ENCODE results near the gene STK24.
"Not testable (repeated sequence)": the region's sequence is repeated elsewhere in the genome, so short reads cannot be mapped to it uniquely, and the experiment has no call there.

STK24 gene

DNA sequence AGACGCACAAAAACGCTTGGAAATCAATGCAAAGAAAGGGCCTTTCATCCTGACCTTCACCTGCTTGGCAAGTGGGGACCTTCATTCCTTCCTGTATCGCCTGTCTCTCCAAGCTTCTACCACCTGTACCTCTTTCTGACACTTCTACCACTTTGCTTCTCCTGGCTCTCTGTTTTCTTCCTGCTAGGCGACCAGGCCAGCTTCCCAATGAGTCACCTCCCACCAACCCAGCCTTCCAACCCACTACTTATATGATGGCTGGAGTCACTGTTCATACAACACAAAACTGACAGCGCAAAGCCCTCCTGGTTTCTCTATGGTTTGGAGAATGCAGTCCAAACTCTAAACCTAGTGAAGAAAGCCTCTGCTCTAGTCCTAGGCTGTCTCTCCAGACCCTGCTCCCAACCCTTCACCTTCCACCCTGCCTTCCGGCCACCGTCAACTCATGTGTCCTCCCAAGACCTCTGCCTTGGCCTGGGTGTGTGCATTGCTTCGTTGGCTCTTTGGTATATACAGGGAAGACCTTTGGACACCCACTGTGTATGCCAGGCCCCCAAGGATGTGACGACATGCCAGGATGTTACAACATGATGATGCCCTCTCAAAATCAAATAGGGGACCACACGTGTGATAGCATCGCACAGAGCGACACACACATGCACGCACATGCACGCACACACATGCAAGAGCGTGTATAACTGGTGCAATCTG lies 148.5 kb downstream of the STK24 start:
- no peak for DNase-seq

DNA sequence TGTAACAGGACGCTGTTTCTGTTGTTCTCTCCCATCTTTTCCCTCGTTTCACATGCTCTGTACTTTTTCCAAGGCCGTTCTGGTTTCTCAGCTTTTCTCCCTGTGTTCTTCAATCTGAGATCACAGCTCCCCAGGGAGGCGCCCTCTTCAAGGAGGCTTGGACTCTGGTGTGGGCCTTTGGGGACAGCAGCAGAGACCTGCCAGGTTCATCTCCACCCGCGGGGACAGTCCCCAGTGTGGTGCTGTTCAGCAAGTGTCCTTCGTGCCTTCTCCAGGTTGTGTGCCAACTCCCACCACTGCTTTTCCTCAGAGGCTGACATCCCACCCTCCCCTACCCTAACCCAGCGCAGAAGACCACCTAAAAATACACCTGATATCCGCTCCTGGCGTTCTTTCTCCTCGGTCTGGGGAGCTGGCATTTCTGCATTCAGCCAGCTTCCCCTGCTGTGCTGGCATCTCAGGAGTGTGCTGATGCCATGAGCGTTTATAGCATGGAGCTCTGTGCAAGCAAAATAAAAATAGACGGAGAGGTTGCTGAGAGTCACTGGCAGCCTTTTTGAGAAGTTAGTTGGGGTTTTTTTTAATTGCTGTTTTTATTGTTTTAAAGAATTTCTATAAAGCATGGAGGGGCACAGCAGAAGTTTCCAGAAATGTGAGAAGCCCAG lies 149.4 kb downstream of the STK24 start:
- DNase-seq, result no peak

DNA sequence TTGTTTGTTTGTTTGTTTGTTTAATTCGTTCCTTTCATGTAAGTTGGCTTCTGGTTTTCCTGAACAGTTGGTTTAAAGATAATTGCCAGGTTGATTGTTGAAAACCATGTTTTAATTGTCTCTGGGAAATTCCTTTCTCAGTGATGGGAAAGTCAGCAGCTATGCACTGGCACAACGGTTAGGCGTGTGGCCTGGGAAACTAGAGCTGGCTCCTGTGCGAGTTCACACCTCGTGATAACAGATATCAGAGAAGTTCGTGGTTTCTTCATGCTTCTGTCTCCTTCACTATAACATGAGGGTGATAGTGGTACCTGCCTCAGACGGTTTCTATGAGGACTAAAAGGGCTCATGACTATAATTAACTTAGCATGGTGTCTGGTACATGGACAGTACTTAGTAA lies 153.5 kb downstream of the STK24 start:
- DNase-seq, result no peak

DNA sequence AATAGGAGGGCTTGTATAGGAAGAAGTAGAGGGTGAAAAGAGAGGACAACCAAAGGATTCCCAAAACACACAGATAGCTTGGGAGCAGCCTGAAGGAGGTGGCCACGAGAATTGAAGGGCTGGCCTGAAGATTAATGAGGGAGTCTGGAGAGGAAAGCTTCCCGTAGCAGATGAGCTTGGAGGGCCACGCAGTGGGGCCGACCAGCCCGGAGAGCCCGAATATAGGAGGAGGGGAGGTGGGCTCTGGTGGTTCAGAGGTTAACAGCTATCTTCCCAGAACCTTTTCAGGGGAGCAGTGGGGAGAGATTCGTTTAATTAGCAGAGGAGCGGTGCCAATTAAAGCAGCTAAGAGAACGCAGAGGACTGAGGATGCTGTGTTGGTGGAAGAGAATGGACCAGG lies 154.9 kb downstream of the STK24 start:
- DNase-seq, result no peak

DNA sequence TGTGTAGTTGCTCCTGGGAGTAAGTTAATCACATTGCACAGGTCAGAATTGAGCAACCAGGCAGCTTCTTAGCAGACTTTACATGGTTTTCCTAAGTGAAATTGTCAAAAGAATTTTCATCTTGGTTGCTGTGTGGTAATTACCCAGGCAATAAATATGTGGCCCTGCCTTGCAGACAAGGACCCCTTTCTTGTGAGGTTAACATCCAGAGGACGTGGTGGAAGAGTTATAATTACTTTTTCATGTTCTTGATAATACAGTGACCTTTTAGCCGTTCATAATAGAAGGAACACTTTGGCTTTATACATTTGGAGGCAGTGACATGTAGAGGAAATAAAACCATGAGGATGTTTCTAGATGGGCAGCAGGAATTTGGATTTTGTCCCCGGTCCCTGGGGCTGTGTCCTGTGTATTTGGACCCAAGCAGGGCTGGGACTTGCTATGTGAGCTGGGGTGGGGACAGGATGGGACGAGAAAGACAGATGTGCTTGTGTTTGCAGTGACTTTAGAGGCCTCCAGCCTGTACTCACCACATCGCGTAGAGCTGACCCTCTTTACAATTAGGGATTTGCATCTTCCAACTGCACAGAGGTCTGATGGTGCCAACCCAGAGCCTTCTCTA lies 156.2 kb downstream of the STK24 start:
- no peak for DNase-seq

DNA sequence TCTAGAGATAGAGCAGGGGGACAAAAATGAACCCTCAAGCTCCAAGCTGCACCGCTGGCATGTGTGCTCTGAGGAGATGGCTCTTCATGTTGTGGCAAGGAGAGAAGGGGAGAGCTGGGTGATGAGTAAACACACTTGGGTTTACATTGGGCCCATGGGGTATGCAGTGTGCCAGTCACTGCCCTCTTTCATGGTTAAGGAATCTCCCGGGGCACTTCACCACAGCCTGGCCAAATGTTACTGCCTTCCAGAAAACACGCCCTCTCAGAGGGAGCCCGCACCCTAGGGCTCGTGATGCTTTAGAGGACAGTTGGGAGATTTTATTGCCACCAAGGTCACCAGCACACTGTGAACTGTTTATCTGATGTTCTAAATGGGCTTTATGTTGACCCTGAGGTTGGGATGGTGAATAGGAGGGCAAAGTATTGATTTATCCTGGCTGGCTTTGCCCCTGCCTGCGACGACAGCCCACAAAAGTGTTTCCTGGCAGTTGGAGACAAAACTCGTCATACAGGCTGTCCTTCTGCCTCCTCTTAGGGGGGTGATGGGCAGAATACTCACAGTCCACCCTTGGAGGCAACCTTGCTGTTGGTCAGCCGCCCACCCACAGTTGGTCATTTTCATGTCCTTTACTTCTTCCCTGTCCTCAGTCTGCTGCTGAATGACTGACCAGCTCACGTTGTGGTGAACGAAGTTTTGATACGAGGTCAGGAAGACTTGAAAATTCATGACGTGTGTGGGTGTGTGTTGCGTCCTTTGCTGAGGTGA lies 156.9 kb downstream of the STK24 start:
- DNase-seq, result no peak

DNA sequence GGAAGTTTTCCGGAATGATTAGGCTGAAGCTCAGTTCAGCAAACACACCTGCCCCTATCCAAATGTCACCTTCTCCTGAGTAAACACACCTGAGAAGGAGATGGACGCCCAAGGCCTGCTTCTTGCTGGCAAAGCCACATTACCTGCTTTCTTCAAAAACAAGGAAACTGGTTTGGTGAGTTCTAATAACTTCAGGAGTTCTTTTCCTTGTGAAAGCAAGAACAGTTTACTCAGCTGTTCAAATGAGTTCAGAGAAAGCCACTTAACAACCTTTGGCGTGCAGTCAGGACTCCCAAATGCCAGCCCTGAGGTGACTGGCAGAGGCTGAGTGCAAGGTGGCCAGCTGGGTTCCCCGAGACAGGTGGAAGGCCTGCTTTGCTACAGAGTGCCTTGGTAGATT lies 160.5 kb downstream of the STK24 start:
- no peak for DNase-seq

DNA sequence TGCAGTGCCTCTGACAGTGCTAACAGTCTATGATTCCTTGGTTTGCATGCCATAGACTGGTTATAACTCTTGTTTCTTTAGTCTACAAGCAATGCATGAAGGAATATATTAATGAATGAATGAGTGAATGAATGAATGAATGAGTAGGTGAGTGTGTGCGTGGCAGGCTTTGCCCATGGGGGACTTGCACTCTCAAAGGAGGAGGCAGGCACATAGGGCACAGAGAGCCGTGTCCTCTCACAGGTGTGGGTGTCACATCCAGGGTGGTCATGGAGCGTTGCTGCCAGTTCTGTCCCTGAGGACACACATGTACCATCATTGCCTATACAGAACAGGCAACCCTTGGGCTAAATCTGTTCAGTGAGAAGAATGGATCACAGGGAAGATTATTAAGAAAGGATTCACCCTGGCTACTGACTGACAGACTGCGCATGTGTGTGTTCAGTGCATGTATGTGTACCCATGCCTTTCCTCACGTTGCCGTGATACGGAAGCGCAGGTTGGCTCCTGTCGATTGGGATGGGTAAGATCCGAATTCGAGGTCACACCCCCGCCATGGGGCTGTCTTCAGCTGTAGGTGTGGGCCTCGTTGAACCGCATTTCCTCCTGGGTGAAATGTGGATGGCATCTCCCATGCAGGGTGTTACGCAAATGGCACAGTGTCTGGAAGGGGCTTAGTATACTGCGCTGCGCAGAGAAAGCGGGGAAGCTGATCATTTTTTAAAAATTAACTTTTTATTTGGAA lies 161.4 kb downstream of the STK24 start:
- DNase-seq, result no peak

DNA sequence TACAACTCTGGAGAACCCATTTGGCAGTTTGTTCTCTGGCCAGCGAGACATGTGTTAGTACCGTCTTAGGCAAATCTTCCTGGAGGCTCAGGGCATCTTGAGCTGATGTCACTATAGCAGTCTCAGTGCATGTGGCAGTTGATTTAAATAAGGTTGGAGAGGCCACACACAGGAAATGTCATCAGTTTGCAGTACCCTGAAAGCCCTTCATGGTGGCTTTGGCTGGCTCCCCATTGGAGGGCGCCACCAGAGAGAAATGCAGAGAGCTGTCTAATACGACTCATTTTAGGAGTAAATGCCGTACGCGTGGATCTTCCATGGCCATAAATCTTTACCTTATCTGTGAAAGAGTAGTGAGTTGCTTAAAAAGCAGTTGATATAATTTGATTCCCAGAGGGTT lies 163.1 kb downstream of the STK24 start:
- DNase-seq, result no peak

DNA sequence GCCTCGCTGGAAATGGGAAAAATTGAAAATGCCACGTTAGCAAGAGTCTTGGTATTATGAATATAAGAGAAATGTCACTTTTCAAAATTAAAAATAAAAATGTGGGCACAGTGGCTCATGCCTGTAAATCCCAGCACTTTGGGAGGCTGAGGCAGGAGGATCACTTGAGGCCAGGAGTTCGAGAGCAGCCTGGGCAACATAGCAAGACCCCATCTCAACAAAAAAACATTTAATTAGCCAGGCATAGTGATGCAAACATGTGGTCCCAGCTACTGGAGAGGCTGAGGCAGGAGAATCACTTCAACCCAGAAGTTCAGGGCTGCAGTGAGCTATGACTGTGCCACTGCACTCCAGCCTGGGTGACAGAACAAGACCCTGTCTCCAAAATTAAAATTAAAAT lies 163.6 kb downstream of the STK24 start:
- not testable (repeated sequence) for DNase-seq

DNA sequence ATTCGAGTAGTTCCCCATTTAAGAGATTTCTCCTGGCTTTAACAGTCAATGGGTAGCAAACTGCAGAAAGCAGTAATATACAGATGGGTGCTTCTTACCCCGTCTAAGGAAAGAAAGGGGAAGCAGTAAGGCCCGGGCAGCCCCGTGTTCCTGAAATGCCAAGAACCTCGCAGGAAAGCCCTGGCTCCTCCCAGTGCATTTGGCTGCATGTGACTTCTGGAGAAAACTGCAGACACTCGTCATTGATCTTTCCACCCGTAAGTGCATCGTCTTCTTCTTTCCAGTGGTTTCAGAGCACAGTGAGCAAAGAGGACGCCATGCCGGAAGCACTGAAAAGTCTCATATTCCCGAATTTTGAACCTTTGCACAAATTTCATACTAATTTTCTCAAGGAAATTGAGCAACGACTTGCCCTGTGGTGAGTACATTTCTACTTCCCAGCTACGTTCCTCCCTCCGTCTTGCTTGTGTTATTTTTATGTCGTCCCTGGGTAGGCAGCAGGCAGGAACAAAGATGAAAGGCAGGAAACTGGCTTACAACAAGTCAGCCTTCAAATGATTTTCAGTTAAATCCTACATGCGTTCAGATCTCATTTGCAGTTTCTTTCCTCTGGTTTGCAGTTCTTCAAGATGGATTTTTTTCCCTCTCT lies 165.2 kb downstream of the STK24 start:
- no peak for DNase-seq

DNA sequence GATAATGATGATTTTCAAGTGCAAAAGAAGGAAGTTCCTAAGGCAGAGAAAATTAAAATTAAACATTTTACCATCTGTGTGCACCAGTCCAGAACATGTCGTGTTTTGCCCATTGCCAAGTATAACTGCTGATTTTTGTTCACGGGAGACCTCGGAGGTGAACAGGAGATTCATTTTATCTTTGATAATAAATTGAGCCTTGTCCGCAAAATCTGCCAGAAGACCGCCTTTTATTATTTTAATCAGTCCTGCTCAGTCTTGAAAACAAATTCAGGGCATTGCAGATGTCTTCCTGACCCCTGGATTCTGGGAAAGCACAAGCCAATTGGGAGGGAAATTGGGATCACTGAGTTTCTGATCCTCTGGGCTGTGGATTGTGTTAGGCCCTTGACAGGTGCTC lies 165.9 kb downstream of the STK24 start:
- no peak for DNase-seq

DNA sequence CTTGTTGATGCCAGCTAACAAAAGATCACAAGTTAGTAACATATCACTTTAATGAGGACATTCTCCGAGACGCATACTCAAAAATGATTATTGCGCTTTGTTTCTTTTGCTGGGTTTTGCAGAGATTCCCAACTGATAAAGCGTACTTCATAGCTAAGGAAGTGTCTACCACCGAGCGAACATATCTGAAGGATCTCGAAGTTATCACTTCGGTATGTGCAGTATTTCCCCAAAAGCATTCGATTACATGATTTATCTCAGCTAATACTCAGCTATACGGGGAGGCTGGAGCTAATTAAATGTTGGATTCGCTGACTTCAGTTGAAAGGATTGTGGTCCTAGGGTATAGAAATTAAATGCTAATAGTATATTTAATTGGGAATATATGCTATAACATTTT lies 166.3 kb downstream of the STK24 start:
- DNase-seq, result no peak

DNA sequence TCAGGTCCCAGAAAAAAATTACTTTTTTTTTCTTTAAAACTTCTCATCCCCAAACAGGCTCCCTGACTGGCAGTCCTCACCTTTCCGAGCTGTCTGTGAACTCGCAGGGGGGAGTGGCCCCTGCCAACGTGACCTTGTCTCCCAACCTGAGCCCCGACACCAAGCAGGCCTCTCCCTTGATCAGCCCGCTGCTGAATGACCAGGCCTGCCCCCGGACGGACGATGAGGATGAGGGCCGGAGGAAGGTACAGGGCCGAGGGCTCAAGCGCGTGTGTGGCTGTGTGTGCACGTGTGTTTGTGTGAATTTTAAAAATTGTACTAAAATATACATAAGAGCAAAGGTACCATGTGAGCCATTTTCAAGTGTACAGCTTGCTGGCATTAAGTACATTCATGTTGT lies 167.6 kb downstream of the STK24 start:
- DNase-seq, result no peak

DNA sequence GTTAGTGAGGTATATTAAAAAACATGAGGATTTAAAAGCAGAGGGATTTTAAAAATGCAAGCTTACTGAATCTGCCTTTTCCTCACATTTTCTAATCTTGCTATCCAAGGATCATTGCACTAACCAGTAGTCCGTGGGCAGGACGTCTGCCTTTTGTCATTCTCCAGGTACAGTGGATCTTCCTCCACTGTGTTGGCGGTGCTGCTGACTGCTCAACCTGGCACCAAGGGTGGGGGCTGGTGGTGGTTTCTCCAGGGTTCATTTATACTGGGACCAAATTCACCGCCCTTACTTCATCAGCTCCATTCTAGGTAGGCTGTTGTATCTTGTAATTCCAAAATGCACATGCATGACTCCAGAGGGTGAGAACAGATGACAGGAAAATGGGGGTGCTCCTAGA lies 169.3 kb downstream of the STK24 start:
- no peak for DNase-seq

DNA sequence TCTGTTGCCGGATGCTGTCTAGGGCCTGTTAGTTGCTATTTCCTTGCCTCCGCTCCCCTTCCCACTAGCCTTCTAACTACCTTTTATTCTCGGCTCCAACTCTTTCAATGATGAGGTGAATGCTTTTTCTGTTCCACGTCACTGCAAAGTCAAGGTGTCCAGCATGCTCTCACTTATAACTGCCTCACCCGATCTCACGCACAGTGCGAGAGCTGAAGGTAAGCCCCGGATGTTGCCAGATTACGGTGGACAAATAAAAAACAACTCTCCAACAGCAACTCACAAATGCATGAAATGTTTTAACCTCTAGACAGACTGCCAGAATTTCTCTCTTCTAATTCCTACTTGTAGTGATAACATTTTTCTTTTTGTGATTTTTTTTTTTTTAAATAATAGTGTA lies 169.9 kb downstream of the STK24 start:
- no peak for DNase-seq

DNA sequence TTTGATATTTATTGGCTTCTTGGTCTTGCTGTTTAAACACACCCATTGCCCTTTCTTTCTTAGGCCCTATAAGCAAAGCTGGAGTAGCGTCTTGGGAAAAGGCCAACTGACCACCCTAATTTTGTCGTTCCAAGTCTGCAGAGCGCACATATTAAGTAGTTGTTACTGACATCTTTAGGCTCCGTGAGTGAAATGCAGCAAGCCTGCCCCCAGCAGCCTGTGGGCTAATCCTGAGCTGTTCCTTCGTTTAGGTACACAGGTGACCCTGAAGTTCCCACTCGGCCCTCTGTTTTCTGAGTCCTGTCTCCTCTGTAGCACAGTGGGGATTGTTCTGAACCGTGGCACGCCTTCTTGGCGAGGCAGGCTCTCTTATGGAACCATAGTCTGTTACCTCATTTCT lies 170.5 kb downstream of the STK24 start:
- no peak for DNase-seq

DNA sequence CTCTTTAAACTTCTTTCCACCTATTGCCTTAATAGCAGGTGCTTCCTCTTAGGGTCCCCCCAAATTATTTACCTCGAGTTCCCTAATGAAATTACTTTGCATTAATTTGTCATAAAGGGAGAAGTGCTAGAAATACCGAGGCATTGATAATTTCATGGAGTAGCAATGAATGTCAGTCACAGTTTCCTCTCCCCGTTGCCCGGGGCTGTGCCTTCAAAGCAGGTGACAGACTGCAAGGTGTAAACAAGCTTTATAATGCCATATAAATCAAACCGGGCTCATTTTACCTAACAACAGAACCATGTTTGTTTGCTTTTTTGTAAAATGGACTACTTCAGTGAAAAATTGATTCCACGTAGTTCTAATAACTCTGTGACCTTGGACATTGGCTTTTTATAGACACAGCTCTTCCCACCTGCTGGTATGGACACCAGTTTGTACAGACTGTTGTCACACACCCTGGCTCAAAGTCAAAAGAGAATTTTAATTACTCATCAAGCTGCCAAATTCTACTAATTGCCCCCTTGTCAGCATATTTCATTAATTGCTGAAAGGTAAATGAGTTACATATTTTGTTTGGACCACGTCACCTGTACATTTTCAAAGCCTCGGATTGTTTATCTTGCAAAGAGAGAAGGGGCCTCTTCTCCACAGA lies 171.1 kb downstream of the STK24 start:
- DNase-seq, result no peak

DNA sequence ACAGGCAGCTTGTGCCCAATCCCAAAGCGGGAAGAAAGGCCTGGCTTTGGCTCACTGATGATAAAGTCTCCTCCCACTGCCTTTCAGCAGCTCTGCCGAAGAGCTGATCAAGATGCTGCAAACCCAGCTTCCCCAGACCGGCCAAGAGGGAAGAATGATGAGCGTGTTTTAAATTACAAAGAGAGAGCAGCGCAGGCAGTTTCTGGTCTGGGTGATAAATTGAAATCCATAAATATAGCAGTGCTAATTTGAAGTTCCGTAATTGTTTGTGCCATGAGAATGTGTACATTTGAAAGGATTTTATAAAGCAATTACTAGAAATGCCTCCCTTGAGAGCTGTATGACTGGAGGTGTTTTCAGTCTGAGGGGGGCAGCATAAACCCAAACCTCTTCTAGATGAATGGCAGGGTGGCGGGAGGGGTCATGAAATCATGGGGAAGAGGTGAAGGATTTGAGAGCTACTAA lies 171.8 kb downstream of the STK24 start:
- peak; percentile 84 for DNase-seq

DNA sequence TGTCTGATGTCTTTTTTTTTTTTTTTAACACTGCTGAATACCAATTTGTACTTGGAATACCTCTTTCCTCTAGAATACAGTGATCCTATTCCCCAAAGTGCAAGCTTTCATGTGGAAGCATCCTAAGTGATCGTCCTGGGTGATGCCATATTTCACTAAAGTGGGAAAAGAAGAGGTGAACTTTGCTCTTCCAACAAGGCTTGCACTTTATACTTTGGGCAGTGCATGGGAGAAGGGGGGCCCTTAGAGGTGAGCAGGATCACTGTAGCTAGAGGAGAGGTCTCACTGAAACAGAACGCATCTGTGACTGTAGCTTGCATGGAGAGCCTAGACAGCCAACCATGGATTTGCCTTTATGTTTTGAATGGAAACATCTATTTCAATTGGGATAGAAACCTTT lies 173.8 kb downstream of the STK24 start:
- DNase-seq, result no peak

DNA sequence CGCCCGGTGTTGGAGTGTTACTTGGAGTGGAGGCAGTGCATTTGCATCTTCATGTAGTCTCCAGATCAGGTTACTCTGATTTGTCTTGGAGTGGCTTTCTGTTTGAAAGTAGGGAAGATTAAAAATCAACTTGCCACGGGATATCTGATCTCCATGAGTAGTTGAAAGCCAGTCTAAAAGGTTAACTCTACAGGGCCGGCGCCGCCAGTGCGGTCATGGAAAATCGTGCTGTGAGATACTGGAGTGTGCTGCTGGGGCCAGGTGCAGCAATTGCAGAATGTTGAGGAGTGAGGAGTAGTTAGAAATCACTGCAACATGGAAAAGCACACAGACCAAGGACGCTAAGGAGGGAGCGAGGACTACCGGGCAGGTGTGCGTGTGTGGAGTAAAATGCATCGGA lies 175.0 kb downstream of the STK24 start:
- DNase-seq, result no peak

DNA sequence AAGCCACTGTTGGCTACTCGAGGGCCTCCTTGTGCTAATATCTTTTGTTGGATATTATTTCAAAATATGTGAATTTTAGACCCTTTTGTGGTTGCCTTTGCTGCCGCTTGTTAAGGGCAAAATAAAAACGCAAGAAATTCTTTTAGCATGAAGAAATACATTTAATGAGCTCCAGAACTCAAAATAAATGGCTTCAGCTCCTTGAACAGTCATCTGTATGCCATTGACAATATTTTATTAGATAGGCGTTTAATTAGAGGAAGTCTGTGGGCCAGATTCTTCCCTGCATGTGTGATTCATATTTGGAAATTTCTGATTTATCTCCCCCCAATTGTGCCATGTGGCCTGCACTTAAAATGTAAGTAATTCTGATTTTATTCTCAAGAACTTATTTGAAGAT lies 177.2 kb downstream of the STK24 start:
- no peak for DNase-seq
